ENCODE data around the gene NDUFS1. TPM values are rescaled to one million over a fixed set of nuclear protein-coding genes. Genes with fewer than 3 reads are reported as not detected.
"Not testable (repeated sequence)": the region's sequence is repeated elsewhere in the genome, so short reads cannot be mapped to it uniquely, and the experiment has no call there.

Gene NDUFS1
- total RNA-seq, 2 experiments from 2014 or later, result 58.2 to 82.1 TPM

DNA sequence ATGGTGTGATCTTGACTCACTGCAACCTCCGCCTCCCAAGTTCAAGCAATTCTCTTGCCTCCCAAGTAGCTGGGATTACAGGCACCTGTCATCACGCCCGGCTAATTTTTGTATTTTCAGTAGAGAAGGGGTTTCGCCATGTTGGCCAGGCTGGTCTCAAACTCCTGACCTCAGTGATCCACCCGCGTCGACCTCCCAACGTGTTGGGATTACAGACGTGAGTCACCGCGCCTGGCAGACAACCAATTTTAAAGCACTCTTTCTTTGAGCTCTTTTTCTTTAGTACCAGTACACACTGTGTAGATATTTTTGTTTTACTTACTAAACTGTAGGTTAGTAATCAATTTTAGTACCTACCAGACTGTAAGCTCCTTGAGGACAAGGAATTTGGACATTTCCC lies 2.2 kb downstream of the NDUFS1 start:
- CTCF ChIA-PET; H3K27me3 Mint-ChIP-seq; ATAC-seq; H3K9me3 Mint-ChIP-seq (ENCODE audit: low read depth); DNase-seq; H3K27ac Mint-ChIP-seq: not testable (repeated sequence)
- Mint-ChIP-seq H3K4me3 (peak overlapping the region; percentile 96), H3K36me3 (peaks cover 30% of the 10 kb centered on the region), H3K4me1 (peaks cover 38% of the 10 kb centered on the region)

- CTCF ChIA-PET, result interaction anchor here (1.4 kb wide), 1 partner anchor 10 kb away, joined by 3 read pairs; no protein-coding TSS in a partner anchor
- DNase-seq (no peak), ATAC-seq (no peak)
- Mint-ChIP-seq H3K4me1 (peaks cover 25% of the 10 kb centered on the region), H3K27ac (no peak overlapping the region), H3K27me3 (no peaks in the 10 kb centered on the region), H3K9me3 (ENCODE audit: low read depth) (no peaks in the 10 kb centered on the region), H3K4me3 (no peak overlapping the region), H3K36me3 (peaks cover 28% of the 10 kb centered on the region)
These were observed 5.0 kb downstream of the NDUFS1 start for GRCh38 chr2:206154197-206154596.

DNA sequence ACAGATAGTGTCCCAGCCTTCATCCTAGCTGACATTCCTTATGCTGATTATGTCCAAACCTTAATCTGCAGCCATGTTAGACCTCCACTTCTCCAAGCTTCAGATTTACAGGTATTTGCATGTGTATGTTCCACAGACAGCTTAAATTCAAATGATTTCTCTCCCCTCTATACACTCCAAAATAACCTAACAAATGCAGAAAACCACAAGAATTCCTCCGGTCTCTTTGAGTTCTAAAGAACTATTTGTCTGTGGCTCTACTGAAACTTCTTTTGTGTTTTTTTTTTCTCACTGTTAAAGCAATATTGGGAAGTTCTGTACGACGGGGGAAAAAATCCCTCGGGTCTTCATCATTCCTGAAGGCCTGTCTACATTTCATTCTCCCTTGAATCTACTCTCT lies 8.6 kb downstream of the NDUFS1 start:
- no peaks in the 10 kb centered on the region for H3K27me3 Mint-ChIP-seq
- no peak for ATAC-seq
- peaks cover 7% of the 10 kb centered on the region for H3K4me1 Mint-ChIP-seq
- no peaks in the 10 kb centered on the region for H3K9me3 Mint-ChIP-seq (ENCODE audit: low read depth)
- peaks cover 35% of the 10 kb centered on the region for H3K36me3 Mint-ChIP-seq
- CTCF ChIA-PET, result no interaction called here
- DNase-seq, result no peak
- H3K4me3 Mint-ChIP-seq, result no peak overlapping the region
- H3K27ac Mint-ChIP-seq, result no peak overlapping the region

DNA sequence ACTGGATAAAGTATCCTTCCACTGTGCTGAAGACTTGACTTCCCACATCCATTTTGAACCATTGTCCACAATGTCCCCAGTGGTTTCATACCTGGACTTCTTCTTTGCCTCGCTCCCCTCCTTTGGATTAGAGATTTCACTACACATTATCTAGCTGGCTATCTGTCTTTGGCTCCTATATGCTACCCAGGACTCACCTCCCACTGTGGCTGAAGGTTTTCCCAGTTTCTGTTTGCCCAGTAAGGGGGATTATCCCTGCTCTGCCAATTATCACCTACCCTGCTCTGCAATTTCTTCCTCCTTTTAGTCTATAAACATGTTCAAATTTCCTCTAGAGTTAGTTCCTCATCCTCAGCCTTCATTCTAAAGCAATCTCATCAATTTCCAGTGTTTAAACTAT lies 9.1 kb downstream of the NDUFS1 start:
- ATAC-seq, result no peak
- Mint-ChIP-seq H3K4me1 (peaks cover 7% of the 10 kb centered on the region), H3K9me3 (ENCODE audit: low read depth) (no peaks in the 10 kb centered on the region), H3K27me3 (no peaks in the 10 kb centered on the region), H3K36me3 (peaks cover 39% of the 10 kb centered on the region), H3K4me3 (no peak overlapping the region), H3K27ac (no peak overlapping the region)
- CTCF ChIA-PET, result interaction anchor here (0.6 kb wide), 1 partner anchor 44 kb away, joined by 3 read pairs; no protein-coding TSS in a partner anchor
- DNase-seq, result no peak

- Mint-ChIP-seq H3K27ac (no peak overlapping the region), H3K4me3 (no peak overlapping the region), H3K36me3 (peaks cover 44% of the 10 kb centered on the region), H3K4me1 (peaks cover 5% of the 10 kb centered on the region), H3K9me3 (ENCODE audit: low read depth) (no peaks in the 10 kb centered on the region), H3K27me3 (no peaks in the 10 kb centered on the region)
- DNase-seq, result no peak
- ATAC-seq, result no peak
- CTCF ChIA-PET, result no interaction called here
These were observed 9.9 kb downstream of the NDUFS1 start for GRCh38 chr2:206149330-206149729.

- CTCF ChIA-PET, result interaction anchor here (0.8 kb wide), 1 partner anchor 14 kb away, joined by 3 read pairs; the partner anchor contains the start of genes EEF1B2 and NDUFS1
- H3K4me3 Mint-ChIP-seq, result no peak overlapping the region
- H3K36me3 Mint-ChIP-seq, result peaks cover 52% of the 10 kb centered on the region
- ATAC-seq (no peak), DNase-seq (no peak)
- H3K4me1 Mint-ChIP-seq, result no peaks in the 10 kb centered on the region
- no peak overlapping the region for H3K27ac Mint-ChIP-seq
- no peaks in the 10 kb centered on the region for H3K27me3 Mint-ChIP-seq
- H3K9me3 Mint-ChIP-seq (ENCODE audit: low read depth), result no peaks in the 10 kb centered on the region
These were observed 13.6 kb downstream of the NDUFS1 start for GRCh38 chr2:206145665-206146064.

DNA sequence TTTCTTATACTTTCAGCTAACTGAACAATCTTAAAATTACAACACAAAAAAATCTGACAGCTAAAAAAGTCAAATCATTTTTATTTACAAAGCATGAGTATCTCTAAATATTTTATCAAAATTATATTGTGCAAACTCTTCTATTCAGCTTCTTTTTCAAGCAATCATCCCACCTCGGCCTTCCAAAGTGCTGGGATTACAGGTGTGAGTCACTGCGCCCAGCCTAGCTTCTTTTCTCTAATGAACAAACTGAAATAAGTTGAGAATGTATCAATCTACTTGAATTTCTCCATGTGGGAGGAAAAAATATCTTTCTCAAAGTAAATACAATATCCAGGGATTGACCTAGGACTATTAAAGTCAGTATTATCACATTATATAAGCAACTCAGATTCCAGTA lies 14.9 kb downstream of the NDUFS1 start:
- Mint-ChIP-seq H3K27ac (no peak overlapping the region), H3K9me3 (ENCODE audit: low read depth) (no peaks in the 10 kb centered on the region), H3K4me3 (no peak overlapping the region), H3K27me3 (no peaks in the 10 kb centered on the region), H3K36me3 (peaks cover 49% of the 10 kb centered on the region), H3K4me1 (no peaks in the 10 kb centered on the region)
- DNase-seq (no peak), ATAC-seq (no peak)
- CTCF ChIA-PET, result no interaction called here

GRCh38 chr2:206143451-206143850 lies 15.8 kb downstream of the NDUFS1 start:
- ATAC-seq, result no peak
- H3K27ac Mint-ChIP-seq, result no peak overlapping the region
- no peaks in the 10 kb centered on the region for H3K27me3 Mint-ChIP-seq
- H3K4me3 Mint-ChIP-seq, result no peak overlapping the region
- DNase-seq, result no peak
- H3K4me1 Mint-ChIP-seq, result no peaks in the 10 kb centered on the region
- peaks cover 48% of the 10 kb centered on the region for H3K36me3 Mint-ChIP-seq
- CTCF ChIA-PET, result no interaction called here
- H3K9me3 Mint-ChIP-seq (ENCODE audit: low read depth), result no peaks in the 10 kb centered on the region

GRCh38 chr2:206127656-206128055 lies 31.6 kb downstream of the NDUFS1 start:
- H3K9me3 Mint-ChIP-seq (ENCODE audit: low read depth), result no peaks in the 10 kb centered on the region
- ATAC-seq (no peak), DNase-seq (no peak)
- H3K27ac Mint-ChIP-seq, result no peak overlapping the region
- H3K4me3 Mint-ChIP-seq, result no peak overlapping the region
- no peaks in the 10 kb centered on the region for H3K27me3 Mint-ChIP-seq
- no peaks in the 10 kb centered on the region for H3K4me1 Mint-ChIP-seq
- peaks cover 39% of the 10 kb centered on the region for H3K36me3 Mint-ChIP-seq
- CTCF ChIA-PET, result no interaction called here

DNA sequence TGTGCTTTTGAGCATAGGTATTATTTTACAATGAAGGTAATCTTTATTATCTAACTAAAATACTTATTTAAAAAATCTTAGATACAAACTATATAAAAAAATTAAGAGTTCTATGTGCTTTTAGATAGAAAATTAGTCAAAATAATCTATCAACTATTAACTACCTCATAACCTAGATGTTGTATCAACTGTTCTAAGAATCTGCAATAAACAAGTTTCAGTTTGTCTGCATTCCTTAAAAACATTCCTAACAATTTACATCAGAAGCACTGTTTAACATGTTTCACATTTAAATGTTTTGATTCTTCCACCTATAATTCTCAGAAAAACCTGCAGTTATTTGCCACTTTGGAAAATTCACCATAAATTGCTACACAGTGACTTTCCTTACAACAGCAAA lies 33.3 kb downstream of the NDUFS1 start:
- Mint-ChIP-seq H3K36me3 (peaks cover 55% of the 10 kb centered on the region), H3K4me3 (no peak overlapping the region), H3K4me1 (no peaks in the 10 kb centered on the region), H3K27me3 (no peaks in the 10 kb centered on the region), H3K27ac (no peak overlapping the region), H3K9me3 (ENCODE audit: low read depth) (no peaks in the 10 kb centered on the region)
- no peak for ATAC-seq
- CTCF ChIA-PET, result no interaction called here
- no peak for DNase-seq

DNA sequence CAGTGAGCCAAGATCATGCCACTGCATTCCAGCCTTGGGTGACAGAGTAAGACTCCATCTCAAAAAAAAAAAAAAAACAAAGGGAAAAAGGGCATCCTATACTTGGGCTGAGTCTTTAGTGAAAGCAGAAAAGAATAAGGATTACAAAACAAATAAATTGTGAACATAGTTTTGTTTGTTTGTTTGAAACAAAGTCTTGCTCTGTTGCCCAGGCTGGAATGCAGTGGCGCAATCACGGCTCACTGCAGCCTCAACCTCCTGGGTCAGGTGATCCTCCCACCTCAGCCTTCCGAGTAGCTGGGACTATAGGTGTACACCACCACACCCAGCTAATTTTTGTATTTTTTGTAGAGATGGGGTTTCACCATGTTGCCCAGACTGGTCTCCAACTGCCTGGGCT lies 36.7 kb downstream of the NDUFS1 start:
- CTCF ChIA-PET, result interaction anchor here (1.5 kb wide), 1 partner anchor 42 kb away, joined by 3 read pairs; no protein-coding TSS in a partner anchor
- not testable (repeated sequence) for H3K9me3 Mint-ChIP-seq (ENCODE audit: low read depth); H3K27me3 Mint-ChIP-seq; DNase-seq; ATAC-seq; H3K4me3 Mint-ChIP-seq; H3K4me1 Mint-ChIP-seq; H3K27ac Mint-ChIP-seq
- peaks cover 51% of the 10 kb centered on the region for H3K36me3 Mint-ChIP-seq

DNA sequence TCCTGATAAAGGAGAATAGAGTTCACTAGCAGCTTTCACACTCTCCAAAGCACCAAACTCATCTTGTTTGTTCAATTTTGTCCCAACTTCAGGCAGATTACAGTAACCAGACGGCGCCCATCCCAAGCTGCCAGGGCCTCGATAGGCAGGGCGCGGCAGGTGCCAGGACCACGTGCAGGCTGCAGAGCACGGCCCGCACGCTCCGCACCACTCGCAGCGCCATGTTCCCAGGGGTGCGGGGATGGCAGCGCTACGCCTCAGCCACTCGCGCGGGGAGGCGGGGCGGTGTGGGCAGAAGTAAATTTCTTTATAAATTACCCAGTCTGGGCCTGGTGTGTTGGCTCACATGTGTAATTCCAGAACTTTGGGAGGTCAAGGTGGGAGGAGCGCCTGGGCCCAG lies 43.0 kb downstream of the NDUFS1 start:
- no peak overlapping the region for H3K4me3 Mint-ChIP-seq
- CTCF ChIA-PET, result no interaction called here
- peaks cover 32% of the 10 kb centered on the region for H3K36me3 Mint-ChIP-seq
- ATAC-seq (no peak), DNase-seq (no peak)
- H3K27ac Mint-ChIP-seq, result no peak overlapping the region
- H3K9me3 Mint-ChIP-seq (ENCODE audit: low read depth), result no peaks in the 10 kb centered on the region
- H3K4me1 Mint-ChIP-seq, result no peaks in the 10 kb centered on the region
- H3K27me3 Mint-ChIP-seq, result no peaks in the 10 kb centered on the region

DNA sequence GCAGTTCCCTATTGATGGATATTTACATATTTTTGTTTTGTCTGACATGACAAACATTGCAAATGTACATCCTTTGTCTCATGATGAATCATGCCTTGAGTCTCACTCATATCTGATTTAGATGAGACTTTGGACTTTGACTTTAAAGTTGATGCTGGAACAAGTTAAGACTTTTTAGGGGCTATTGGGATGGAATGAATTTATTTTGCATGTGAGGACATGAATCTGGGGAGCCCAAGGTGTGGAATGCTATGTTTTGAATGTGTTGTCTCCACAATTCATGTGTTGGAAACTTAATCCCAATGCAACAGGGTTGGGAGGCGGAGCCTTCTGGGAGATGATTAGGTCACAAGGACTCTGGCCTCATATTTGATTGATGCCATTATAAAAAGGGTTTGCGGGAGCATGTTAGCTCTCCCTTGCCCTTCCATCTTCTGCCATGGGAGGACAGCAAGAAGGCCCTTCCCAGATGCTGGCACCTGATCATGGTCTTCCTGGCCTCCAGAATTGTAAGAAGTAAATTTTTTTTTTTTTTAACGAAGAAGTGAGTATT lies 44.1 kb downstream of the NDUFS1 start:
- ATAC-seq, result no peak
- no peaks in the 10 kb centered on the region for H3K4me1 Mint-ChIP-seq
- H3K36me3 Mint-ChIP-seq, result peaks cover 21% of the 10 kb centered on the region
- H3K4me3 Mint-ChIP-seq, result no peak overlapping the region
- no peaks in the 10 kb centered on the region for H3K9me3 Mint-ChIP-seq (ENCODE audit: low read depth)
- no peaks in the 10 kb centered on the region for H3K27me3 Mint-ChIP-seq
- DNase-seq, result no peak
- CTCF ChIA-PET, result no interaction called here
- H3K27ac Mint-ChIP-seq, result no peak overlapping the region

- Mint-ChIP-seq H3K4me1 (no peaks in the 10 kb centered on the region), H3K27me3 (no peaks in the 10 kb centered on the region), H3K9me3 (ENCODE audit: low read depth) (no peaks in the 10 kb centered on the region), H3K27ac (no peak overlapping the region), H3K4me3 (no peak overlapping the region), H3K36me3 (peaks cover 17% of the 10 kb centered on the region)
- CTCF ChIA-PET, result no interaction called here
- DNase-seq, result no peak
- ATAC-seq, result no peak
These were observed 46.2 kb downstream of the NDUFS1 start for GRCh38 chr2:206112846-206113547.

Measured in activated CD8-positive, alpha-beta memory T cell treated with anti-CD3 and anti-CD28 coated beads, Interleukin-2, amount 10 ng/mL, durations not matched to agents 7 days and 5 days (primary cell).